Posterior vena cava (tissue), 2 donors: ENCODE results near the gene NXPH1. TPM values are rescaled to one million over a fixed set of nuclear protein-coding genes. Genes with fewer than 3 reads are reported as not detected.

Experiments
- DNase-seq: peaks from one replicate; pipeline ENCODE4 v3.0.0-alpha.2; 2020; ENCODE audit warnings: low spot score
- intact Hi-C, 2 donors: fragments of 100-400 bp; cut with DNase I; formaldehyde crosslinking; loops; one replicate each; pipeline versions ENCODE4 v1.14.1 to v1.14.2; 2022 to 2023
- total RNA-seq, 2 donors: library from RNA; stranded (reverse); fragmentation: NEBNext Ultra II Directional; extraction: Animal tissue kit (Norgen Biotek cat#: 25700); gene quantifications; one replicate each; pipeline ENCODE4 v1.2.1, GENCODE V29; 2021
- donor health status: DM: yes; HTN: yes; CAD: no.
- donor health status: DM: yes; HTN: yes; CAD: no.

The NXPH1 gene
- total RNA-seq, 2 donors from 2014 or later = not detected

- intact Hi-C loops = no loop called here
- DNase-seq = no peak
Measured at GRCh38 chr7:8435095-8435494, 1.7 kb downstream of the NXPH1 start.

- no peak for DNase-seq
- intact Hi-C loops = no loop called here
Measured at GRCh38 chr7:8435590-8436545, 2.5 kb downstream of the NXPH1 start.

GRCh38 chr7:8436965-8437364 lies 3.6 kb downstream of the NXPH1 start:
- intact Hi-C loops = no loop called here
- DNase-seq = no peak

- intact Hi-C loops = no loop called here
- DNase-seq = no peak
Measured at GRCh38 chr7:8437606-8438005, 4.2 kb downstream of the NXPH1 start.

- no peak for DNase-seq
- intact Hi-C loops = no loop called here
Measured at GRCh38 chr7:8440670-8441069, 7.3 kb downstream of the NXPH1 start.

- DNase-seq = no peak
- intact Hi-C loops = no loop called here
Measured at GRCh38 chr7:8441106-8441965, 7.9 kb downstream of the NXPH1 start.

- DNase-seq = peak; percentile 71
- intact Hi-C loops = no loop called here
Measured at GRCh38 chr7:8442051-8442813, 8.8 kb downstream of the NXPH1 start.

GRCh38 chr7:8442814-8443304 lies 9.4 kb downstream of the NXPH1 start:
- peak; percentile 80 for DNase-seq
- intact Hi-C loops = no loop called here

GRCh38 chr7:8443576-8444467 lies 10.4 kb downstream of the NXPH1 start:
- intact Hi-C loops = no loop called here

GRCh38 chr7:8444468-8444769 lies 11.0 kb downstream of the NXPH1 start:
- intact Hi-C loops = no loop called here
- no peak for DNase-seq

More at GRCh38 chr7:8443576-8444467, 10.4 kb downstream of the NXPH1 start:
- no peak for DNase-seq

GRCh38 chr7:8453535-8453934 lies 20.1 kb downstream of the NXPH1 start:
- intact Hi-C loops = no loop called here
- no peak for DNase-seq

- intact Hi-C loops = no loop called here
- DNase-seq = no peak
Measured at GRCh38 chr7:8455426-8455825, 22.0 kb downstream of the NXPH1 start.

GRCh38 chr7:8462309-8462708 lies 28.9 kb downstream of the NXPH1 start:
- intact Hi-C loops = loop anchor here in 1 of 2 donors (5.0 kb wide), 1 partner anchor 500 kb away; no protein-coding TSS in a partner anchor
- DNase-seq = no peak

GRCh38 chr7:8465338-8465737 lies 31.9 kb downstream of the NXPH1 start:
- intact Hi-C loops = no loop called here
- DNase-seq = no peak

GRCh38 chr7:8480527-8480926 lies 47.1 kb downstream of the NXPH1 start:
- intact Hi-C loops = no loop called here
- no peak for DNase-seq

GRCh38 chr7:8481096-8481495 lies 47.7 kb downstream of the NXPH1 start:
- intact Hi-C loops = no loop called here

GRCh38 chr7:8481752-8482446 lies 48.5 kb downstream of the NXPH1 start:
- DNase-seq = no peak
- intact Hi-C loops = no loop called here

More at GRCh38 chr7:8481096-8481495, 47.7 kb downstream of the NXPH1 start:
- DNase-seq = no peak
